GM19455 (cell line): Measurements from ENCODE around the gene RHCG.

Experiments used
- ATAC-seq: cut with Tn5 transposase; IDR thresholded peaks from one replicate; pipeline ENCODE4 v1.9.1; 2021; ENCODE audit not compliant: unreplicated experiment

The RHCG gene

DNA sequence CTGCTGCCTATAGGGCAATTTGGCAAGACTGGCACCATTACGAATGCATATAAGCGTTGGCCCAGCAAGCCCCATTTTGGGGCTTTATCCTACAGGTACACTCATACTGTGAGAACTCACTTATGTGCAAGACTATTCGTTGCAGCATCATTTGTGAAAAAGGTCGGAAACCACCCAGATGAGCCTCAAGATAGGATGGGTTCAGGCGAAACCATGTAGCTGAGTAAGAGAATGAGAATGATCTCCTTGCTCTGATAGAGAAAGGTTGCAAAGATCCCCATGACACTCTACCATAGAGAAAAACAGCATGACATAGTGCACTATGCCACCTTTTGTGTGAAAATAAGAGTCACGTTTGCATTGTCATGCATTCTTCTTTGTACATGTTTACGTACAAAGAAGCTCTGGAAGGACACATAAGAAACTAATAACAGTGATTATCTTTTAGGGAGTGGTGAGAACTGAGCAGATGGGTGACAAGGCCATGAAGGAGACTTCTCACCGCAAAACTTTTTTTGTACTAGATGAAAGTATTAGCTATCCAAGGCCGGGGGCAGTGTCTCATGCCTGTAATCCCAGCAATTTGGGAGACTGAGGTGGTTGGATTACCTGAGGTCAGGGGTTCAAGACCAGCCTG is 50.0 kb downstream of the RHCG start:
- ATAC-seq, result no peak

DNA sequence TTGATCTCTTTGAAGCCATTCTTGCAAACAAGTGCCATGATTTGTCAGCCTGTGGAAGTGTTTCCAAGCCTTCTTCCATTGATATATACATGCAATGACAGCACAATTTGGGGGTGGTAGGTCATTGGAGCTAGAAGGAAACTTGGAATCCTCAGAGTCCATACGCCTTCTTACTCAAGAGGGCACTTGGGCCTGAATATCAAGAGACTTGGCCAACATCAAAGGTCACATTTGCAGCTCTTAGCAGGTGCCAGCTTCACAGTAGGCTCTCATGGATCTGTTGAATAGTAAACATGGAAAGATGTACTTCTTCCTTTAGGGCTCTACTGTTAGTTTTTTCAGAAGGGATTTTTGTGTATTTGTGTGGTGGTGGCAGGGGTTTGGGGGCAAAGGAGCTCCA is 50.9 kb downstream of the RHCG start:
- ATAC-seq, result no peak

DNA sequence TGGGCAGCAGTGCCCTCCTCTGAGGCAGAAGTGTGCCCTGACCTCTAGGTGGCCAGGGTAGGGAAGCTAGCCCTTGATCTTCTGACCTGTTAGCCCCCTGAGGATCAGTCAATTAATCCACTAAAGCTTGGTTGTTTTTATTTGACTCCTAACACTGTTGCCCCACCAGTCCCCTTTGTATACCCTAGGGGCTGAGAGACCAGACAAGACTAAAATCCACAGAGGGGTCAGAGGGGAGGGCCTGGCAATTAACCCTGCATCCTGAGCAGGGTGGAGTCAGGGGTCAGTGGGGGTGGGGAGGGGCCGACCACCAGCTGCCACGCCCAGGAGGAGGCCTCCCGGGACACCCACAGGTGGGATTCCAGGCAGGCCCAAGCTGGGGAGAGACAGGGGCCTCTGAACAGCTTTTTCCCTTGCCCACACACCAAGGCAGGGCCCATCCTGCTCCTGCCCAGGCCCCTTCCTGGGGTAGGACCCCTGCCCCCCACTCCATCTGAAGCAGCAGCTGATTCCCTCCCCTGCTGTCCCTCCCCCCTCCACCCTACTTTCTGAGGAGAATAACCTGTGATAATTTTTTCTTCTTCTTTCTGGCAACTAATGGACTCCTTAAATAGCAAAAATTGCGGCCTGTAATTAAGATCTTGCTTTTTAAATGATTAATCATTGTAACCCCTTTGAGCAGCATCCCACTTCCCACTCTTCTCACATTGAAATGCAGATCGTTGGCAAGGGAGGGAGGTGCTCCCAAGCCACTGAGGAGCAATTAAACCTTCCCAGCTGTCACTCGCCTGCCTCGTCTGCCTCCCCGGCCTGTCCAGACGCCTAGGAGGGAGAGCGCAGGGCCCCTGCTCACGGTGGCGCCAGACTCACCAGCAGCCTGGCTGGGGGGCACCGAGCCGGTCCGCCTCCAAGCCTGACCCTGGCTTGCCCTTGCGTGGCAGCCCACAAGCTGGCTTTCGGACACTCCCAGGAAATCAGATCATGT is 51.9 kb downstream of the RHCG start:
- ATAC-seq, result no peak

DNA sequence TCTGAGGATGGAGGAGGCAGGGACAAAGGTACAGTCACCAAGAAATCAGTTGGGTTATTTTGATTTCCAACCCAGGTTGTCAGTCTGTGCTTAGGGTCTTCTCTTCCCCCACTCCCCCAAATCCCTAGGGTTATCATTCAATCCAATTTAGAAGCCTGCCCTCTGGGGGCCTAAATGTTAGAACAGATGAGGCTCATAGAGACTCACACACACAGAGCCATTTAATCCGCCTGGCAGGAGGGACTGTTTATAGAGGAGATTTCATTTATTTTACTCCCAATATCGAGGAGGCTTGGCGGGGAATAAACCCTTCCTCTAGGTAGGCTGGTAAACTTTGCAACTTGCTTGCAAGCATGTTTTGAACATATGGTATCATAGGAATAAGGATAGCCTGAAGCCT is 52.8 kb downstream of the RHCG start:
- no peak for ATAC-seq

DNA sequence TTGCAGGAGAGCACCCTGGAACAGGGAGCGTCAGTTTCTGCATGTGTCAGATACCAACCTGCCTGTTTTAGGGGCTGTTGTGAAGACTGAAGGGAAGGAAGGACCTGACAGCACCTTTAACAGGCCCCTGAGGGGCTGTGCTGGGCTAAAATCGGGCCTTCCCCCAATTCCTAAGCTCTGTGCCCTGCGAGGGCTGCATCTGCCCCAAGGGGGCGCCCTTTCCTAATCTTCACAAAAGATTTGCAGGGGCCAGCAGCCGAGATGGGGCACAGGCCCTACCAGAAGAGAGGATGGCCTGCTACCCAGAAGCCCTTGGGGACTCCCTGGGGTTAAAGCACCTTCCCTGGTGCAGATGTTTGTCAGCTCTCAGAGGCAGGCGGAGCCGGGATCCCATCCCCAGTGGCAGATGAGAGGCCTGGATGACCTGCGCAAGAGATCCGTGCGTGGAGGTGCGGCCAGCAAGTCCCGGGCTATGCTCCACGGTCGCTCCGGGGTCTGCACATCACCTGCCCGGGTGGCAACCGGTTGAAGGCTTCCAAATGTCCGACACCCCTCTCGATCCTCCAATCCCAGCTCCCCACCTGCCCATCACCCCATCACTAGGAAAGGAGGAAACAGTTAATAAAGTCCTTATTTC is 53.6 kb downstream of the RHCG start:
- no peak for ATAC-seq

DNA sequence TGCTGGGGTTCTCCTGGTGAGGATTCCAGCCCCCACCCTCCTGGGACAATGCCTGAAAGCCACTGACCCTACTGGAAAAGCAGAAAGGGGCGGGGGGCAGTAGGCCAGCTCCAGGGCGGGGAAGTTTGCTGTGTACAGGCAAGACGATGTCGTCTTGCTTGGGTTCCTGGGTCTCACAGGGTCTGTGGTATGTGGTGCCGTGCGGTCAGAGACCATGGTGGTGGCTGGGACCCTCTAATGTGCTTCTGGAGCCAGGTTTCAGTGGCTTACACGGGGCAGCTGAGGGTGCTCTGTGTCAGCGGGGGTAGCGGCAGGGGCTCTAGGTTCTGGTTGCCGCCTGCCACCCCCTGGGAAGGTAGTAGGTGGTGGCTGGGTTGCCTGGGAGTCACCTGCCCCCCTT is 54.2 kb downstream of the RHCG start:
- ATAC-seq, result no peak

DNA sequence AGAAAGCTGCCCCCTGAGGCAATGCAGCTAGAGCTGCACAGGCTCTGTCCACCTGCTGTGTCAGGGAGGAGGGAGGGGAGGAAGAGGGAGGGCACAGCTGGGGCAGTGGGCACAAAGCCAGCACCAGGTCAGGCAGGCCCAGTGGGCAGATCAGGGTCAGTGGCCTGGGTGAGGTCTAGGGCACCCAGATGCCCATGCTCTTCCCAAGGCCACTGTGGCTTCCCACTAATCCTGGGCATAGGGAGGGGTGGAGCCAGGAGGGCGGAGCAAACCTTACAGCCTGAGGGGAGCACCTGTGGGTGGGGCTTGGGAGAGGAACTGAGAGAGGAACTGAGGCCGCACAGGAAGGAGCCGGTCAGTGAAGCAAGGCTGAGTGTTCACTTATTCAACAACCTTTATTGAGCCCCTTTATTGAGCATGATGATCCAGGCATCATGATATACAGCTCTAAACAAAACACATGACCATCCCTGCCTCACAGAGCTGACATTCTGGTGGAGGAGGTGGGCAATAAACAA is 55.0 kb downstream of the RHCG start:
- ATAC-seq, result peak; percentile 99

DNA sequence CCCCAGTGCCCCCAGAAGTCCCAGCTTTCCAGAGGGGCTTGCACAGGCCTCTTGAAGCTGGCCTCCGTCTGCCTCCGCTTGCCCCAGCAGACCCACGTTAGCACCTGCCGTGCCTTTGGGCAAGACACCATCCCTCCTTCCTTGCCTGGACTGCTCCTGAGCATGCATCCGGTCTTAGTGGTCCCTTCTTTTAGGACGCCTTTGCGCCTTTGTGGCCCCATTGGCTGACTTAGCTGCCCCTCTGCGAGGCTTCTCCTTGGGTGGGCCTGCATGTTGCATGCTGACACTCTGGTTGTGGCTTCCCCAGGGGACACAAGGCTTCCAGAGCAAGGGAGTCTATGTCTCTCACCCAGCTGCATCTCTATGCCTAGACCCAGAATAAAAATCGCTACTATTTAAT is 56.6 kb downstream of the RHCG start:
- ATAC-seq, result no peak

DNA sequence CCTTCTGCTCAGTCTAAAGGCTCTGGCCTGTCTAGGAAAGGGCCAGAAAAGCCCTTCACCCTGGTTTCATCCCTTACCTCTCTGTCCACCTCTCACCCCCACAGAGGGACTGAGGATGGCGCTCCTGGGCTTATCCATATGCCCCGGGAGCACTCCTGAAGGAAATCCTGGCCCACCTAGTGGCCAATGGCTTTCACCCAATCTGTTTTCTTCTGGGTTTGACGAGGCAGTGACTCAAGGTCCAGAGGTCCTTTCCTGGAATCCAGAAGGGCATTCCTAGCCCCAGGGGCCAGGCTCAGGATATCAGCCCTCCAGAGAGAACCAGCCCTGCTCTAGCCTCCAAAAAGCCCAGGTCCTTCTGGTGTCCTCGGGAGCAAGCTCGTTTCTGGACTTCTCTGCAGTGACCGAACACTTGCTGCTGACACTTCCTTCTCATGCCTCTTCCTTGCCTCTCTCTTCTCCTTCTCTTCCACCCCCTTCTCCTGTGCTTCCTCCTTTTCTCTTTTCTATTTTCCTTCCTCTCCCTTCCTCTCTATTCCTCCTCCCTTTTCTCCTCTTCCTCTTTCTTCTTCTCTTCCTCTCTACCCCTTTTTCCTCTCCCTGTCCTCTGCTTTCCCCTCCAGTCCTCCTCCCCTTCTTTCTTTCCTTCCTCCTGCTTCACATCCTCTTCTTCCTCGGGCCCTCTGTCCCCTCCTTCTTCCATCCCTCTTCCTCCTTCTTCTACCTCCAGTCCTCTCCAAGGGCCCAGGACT is 59.6 kb downstream of the RHCG start:
- no peak for ATAC-seq

DNA sequence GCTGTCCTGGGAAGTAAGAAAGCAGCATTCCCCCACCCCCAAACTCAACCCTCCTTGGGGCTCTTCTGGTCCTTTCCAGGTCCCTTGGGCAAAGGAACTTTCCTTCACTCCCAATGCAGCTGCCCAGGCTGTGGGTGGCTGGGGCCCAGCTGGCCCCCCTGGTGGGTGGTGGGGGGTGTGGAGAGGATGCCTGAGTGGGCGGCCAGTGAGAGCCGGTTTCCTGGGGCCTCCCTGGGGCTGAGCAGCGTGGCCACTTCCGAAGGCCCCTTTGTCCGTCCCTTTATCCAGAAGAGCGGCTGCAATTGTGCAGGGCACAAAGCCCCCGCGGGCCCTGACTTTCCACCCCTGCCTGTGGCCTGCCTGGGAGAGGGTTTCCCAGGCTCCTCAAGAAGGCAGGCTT is 61.0 kb downstream of the RHCG start:
- no peak for ATAC-seq

DNA sequence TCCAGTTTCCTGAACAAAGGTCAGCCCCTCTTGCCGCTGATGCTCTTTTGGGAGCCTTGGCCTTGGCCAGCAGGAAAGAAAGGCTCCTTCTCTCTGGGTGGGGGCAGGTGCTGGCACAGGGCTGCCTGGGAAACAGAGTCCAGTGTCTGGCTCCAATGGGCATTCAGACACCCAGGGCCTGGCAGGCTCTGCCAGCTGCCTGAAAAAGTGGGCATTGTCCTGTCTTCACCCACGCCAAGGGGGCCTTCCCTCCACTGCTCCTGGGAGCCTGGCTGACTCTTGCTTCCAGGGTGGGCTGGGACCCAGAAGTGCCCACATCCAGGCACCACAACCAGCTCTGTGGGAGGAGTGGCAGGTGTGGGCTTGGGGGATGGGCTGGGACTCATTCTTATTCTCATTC is 62.7 kb downstream of the RHCG start:
- ATAC-seq, result no peak

DNA sequence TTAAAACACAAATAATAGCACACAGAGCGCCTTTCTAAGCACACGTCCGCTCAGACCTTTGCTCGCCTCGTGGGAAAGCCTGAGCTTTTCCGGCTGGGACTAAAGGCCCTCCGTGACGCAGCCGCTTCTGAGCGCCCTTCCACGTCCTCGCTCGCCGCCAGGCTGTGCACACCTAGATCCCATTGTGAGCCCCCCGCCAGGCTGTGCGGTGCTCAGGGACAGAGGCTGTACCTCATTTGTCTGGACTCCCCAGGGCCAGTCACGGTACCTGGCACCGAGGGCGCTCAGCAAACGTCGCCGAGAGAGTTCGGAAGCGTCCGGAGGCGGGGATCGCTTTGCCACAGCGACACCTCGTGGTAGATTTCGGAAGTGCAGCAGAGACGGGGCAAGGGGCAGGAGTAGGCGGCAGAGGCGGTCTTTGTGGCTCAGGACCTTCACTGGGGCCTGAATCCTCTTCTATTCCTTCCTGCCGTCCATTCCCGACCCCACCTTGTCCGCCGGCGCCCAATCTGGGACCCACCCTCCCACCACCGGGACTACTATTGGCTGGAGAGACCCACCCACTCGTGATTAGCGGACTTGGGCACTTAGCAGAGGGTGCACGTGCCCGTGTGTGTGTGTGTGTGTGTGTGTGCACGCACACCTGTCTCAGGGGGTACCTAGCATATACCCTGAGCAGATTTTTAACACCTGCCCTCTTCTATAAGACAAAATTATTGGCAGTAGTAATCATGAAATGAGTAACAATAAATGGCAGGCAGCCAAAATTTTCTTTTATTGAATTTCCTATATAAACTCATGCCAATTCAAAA is 65.6 kb downstream of the RHCG start:
- peak; percentile 95 for ATAC-seq

DNA sequence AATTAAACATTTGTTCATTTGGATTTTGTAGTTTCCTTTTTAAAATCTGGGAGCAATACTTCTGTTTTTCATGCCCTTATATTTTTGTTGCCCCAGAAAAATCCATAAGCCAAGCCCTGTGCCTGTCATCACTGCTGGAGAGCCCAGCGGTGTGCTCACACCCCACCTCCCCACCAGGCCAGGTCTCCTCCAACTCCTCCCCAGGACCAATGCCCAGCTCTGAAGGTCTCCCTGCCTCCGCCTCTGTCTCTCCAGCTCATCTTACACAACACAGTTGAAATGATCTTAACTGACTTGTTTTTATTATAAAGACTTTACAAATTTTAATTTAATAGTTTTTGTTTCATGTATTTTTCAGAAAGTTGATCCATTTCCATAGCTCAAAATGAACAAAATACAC is 66.4 kb downstream of the RHCG start:
- ATAC-seq, result no peak

DNA sequence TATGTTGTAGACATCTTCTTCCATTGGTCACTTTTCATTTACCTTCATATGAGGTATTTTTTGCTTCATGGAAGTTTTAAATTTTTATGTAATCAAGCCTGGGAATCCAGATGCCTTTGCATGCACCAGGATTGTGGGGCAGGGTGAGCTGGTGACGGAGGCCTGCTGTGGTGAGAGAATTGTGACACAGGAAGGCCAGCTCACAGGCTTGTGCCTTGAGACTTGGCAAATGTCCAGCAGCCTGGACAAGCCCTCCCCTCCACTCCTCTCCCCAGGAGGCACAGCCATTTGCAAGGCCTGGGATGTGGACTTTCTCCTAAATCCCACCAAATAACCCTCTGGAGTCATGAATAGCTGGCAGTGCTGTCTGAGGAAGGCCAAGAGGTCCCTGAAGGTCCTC is 67.4 kb downstream of the RHCG start:
- no peak for ATAC-seq

DNA sequence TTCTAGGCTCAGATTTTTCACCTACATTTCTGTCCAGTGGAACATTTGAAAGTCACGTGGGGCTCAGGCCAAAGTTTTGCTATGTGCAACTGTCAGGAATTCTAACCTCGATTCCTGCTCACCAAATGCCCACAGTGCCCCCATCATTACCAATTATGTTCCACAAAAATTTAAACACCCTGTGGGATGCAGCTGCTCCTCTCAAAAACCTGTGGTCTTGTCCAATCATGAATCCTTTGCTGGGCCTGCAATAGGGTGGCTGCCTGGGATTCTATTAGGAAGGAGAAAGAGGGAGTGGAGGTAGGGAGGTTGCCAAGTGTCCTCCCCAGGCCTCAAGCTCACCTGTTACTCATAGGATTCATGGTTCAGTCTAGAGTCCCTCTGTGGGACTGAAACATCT is 68.1 kb downstream of the RHCG start:
- ATAC-seq, result no peak

DNA sequence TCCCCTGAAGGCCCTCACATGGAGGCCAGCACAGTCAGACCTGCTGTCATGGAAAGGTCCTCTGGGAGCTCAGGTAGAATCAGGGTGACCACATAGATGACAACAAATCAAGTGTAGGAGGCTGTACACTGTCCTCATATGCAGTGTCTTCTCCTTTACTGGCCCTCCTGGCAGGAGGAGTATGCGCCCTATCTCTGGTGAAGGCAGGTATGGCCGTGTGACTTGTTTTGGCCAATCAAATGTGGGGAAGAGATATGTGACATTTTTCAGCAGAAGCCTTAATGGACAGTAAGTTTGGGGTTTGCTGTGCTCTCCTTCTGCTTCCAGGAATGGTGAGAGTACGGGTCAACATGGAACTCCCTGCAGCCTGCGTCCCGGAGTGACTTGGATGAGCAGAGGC is 69.9 kb downstream of the RHCG start:
- ATAC-seq, result no peak

DNA sequence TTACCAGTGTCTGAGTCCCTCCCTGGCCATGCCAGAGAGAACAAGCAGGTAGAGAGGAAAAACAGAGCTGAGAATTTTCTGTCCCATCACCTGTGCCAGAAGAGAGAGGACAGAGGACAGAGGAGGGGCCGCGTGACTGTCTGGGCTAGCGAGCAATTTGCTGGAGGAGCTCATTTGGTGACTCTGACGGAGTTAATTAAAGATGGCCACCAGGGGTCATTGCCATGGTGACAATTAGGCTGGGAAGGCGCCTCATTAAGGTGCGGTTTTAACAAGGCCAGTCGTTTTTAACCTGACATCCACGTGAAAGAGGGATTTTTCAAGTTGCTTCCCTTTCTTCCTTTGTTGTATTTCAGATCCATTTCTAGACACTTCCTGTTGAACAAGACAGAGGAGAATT is 72.4 kb downstream of the RHCG start:
- ATAC-seq, result no peak
